ENCODE measurements around the gene SSMEM1.

- no peak for TF ChIP-seq CTCF (IDR thresholded peaks at IDR 0.05; ENCODE audit: low read depth, low read length)
- TF ChIP-seq EZH2phosphoT487 (IDR thresholded peaks at IDR 0.05; ENCODE audit: low read depth), result no peak
These were observed 32.6 kb downstream of the SSMEM1 start for GRCh38 chr7:130240240-130240639.
